D721Med (cell line): Measurements from ENCODE around the gene VPS37B.
"Not testable (repeated sequence)": the region's sequence is repeated elsewhere in the genome, so short reads cannot be mapped to it uniquely, and the experiment has no call there.

Source experiments
- DNase-seq: peaks from one replicate; pipeline ENCODE4 v3.0.0; 2011; ENCODE audit warnings: low spot score; ENCODE audit not compliant: insufficient read length
- FAIRE-seq: peaks from 2 replicates; lab custom pipeline; 2011; peaks lifted over from hg19 to GRCh38; lab: Jason Lieb, UNC
- TF ChIP-seq, protein P1 (sequence below): IDR thresholded peaks from 2 replicates; pipeline ENCODE4 v1.5.1; 2012; ENCODE audit warnings: mild to moderate bottlenecking, control low read depth; ENCODE audit not compliant: insufficient read depth; ENCODE audit errors: missing control alignments

The VPS37B gene, protein sequence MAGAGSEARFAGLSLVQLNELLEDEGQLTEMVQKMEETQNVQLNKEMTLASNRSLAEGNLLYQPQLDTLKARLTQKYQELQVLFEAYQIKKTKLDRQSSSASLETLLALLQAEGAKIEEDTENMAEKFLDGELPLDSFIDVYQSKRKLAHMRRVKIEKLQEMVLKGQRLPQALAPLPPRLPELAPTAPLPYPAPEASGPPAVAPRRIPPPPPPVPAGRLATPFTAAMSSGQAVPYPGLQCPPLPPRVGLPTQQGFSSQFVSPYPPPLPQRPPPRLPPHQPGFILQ

DNA sequence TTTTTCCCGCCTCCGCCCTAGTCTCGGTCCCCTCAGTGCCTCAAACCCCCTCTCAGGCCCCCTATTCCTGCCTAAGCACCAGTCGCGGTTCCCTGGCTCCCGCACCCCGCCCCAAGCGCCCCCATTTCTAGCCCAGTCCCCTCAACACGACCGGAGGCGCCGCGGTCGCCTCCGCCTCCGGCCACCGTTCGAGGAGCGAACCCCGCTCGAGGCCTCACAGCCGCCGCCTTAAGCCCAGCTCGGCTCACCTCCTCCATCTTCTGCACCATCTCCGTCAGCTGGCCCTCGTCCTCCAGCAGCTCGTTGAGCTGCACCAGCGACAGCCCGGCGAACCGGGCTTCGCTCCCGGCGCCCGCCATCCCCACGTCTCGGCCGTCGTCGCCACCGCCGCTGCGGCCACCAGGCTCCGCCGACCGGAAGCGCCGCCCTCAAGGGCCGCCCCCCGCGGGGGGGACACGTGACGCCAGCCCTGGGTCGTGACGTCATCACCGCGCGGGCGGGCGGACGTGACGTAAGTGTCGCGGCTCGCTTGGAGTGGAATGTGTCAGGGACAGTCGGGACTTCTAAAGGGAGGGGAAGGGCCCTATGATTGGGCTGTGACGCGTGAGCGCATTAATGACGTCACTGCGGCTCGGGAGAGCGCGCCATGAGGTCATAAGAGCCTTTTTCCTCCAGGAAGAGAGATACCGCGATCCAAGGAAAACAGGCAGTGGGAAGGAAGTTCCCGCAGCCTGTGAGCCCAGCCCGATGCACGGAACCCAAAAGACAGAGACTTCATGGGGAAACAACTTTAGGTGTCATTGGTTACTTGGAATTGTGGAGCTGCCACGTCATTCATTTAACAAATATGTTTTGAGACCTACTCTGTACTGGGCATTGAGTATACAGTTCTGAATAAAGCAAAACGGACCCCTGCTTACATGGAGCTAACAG lies at the start of gene VPS37B:
VPS37B (minus strand) TSS at position 421 of the 933 bp plus-strand sequence; CDS start at position 359, 62 bp downstream.
- TF ChIP-seq, protein P1, sequence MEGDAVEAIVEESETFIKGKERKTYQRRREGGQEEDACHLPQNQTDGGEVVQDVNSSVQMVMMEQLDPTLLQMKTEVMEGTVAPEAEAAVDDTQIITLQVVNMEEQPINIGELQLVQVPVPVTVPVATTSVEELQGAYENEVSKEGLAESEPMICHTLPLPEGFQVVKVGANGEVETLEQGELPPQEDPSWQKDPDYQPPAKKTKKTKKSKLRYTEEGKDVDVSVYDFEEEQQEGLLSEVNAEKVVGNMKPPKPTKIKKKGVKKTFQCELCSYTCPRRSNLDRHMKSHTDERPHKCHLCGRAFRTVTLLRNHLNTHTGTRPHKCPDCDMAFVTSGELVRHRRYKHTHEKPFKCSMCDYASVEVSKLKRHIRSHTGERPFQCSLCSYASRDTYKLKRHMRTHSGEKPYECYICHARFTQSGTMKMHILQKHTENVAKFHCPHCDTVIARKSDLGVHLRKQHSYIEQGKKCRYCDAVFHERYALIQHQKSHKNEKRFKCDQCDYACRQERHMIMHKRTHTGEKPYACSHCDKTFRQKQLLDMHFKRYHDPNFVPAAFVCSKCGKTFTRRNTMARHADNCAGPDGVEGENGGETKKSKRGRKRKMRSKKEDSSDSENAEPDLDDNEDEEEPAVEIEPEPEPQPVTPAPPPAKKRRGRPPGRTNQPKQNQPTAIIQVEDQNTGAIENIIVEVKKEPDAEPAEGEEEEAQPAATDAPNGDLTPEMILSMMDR: no peak
- DNase-seq: peak; percentile 72
- FAIRE-seq: no peak

DNA sequence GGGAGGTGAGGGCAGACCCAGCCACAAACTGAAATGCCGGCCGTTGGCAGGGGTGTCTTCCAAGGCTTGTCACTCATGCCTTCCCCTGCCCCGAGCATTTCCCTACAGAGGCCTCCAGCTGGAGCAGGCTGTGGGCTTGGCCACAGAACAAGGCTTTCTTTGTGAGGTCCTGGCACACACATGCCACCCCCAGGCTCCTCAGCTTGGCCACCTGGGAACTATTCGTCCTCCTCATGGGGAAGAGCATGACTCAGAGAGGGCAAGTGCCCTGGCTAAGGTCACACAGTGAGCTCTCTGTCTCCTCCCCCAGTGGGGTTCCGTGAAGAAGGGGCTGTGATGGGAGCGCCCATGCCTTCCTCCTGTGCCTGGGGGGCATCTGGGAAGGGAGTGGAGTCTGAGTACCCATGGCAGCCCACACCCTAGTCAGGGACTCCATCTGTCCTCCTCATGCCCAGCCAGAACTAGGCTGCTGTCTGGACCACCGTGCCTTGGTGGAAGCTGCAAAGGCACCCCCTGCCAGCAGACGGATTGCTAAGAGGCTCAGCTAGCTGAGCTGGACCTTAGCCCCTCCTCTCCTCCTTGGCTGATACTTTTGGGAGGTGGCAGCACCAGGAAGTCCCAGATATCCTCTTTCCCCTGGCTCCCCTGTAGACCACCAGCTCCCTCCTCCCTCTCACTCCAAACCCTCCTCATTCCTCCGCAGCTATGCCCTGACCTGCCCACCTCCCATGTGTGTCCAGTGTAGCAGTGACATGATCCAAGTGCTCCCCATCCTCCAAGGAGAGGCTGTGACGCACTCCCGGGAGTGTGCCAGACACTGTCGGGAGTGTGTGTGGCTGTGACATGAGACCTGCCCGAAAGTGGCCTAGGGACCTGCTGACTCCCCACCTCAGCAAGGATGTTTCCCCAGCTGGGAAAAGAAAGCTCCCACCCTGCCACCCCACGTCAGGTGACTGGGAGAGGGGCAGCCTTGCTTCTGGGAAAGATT lies 49.0 kb upstream of the VPS37B start:
- TF ChIP-seq, protein P1: no peak
- DNase-seq (no peak), FAIRE-seq (no peak)

DNA sequence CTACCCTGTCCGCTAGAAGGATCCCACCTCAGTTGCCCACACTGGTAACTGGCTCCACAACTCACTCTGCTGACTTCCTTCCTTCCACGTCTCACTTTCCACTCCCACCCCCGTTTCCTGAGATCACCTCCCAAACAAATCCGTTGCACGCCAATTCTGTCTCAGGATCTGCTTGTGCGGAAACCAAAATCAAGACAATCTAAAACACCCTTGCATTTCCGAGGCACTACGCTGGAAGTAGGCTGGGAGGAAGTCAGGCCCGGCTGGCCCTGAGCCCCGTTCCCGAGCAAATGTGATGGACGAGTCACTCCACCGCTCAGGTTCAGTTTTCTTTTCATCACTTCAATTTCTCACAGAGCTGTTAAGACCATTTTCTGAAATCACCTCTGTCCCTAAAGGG lies 47.3 kb upstream of the VPS37B start:
- TF ChIP-seq, protein P1: no peak

DNA sequence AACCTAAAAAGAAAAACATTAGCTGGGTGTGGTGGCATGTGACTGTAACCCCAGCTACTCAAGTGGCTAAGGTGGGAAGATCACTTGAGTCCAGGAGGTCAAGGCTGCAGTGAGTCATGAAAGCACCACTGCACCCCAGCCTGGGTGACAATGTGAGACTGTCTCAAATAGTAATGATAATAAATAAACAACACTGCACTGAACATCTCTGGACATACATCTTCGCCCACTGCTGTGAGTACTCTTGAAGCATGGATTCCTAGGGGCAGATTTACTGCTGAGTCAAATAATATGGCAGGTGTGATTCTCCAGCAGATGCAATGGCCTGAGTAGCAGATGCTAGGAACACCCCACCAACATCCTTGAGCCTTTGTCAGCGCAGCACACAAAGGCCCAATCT lies 46.7 kb upstream of the VPS37B start:
- no peak for DNase-seq
- TF ChIP-seq, protein P1: no peak
- no peak for FAIRE-seq

More for the DNA sequence above, 47.3 kb upstream of the VPS37B start:
- DNase-seq (no peak), FAIRE-seq (no peak)

DNA sequence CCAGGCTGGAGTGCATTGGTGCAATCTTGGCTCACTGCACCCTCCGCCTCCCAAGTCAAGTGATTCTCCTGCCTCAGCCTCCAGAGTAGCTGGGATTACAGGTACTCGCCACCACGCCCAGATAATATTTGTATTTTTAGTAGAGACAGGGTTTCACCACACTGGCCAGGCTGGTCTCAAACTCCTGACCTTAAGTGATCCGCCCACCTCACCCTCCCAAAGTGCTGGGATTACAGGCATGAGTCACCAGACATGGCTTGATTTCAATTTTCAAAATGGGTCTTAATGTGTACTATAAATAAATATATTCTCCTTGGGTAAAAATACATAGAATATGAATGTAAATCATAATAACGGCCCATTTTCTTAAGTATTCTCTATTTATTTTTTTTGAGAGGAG lies 45.4 kb upstream of the VPS37B start:
- FAIRE-seq, DNase-seq: not testable (repeated sequence)

DNA sequence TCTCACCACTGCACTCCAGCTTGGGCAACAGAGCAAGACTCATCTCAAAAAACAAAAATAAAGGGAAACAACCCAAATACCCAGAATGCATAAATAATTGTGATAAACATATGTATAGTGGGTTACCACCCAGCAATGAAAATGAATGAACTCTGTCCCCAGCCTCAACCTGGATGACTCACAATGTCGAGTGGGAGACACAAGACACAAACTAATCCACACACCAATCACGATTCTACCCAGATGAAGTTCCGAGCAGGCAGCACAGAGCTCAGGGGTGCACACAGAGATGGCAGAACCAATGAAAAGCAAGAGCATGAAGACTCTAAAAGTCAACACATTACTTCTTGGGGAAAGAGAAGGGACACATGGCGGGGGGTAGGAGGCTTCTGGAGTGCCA lies 43.2 kb upstream of the VPS37B start:
- DNase-seq: no peak
- no peak for FAIRE-seq
- TF ChIP-seq, protein P1: no peak

DNA sequence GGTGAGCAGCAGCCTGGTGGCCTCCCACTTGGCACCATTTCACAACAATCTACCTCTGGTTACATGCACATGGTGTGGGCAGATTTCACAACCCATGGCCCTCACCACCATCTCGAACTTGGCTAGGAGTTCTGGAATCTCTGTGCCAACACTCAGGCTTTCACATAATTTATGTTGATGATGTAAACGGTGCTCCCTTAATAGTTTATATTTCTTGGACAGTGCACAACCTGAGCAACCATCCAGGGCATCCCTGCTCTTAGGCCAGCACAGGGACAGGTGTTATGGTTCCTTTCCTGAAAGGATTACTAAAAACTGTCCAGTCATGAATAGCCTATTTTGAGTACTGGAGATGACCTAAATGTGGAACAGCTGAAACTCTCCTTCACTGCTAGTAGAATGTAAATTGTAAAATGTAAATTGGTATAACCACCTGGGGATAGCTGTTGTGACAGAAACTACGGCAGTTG lies 41.7 kb upstream of the VPS37B start:
- TF ChIP-seq, protein P1: no peak
- no peak for DNase-seq
- no peak for FAIRE-seq
